Ascending aorta (tissue), 2 donors: ENCODE data around the gene GALNT9. TPM values are rescaled to one million over a fixed set of nuclear protein-coding genes. Genes with fewer than 3 reads are reported as not detected.

Source experiments
- DNase-seq, 2 donors: peaks; one replicate each; pipeline ENCODE4 v3.0.0-alpha.2; 2019; ENCODE audit warnings: low spot score in 2 of 2
- H3K27ac ChIP-seq, 2 donors: fragments of 200-600 bp; sonication (generic); one replicate each; pipeline ENCODE4 v1.5.1; 2016 to 2017; ENCODE audit warnings: mild to moderate bottlenecking in 1 of 2
- H3K27me3 ChIP-seq: fragments of 200-600 bp; sonication (generic); one replicate; pipeline ENCODE4 v1.5.1; 2017
- H3K36me3 ChIP-seq, 2 donors: fragments of 200-600 bp; sonication (generic); one replicate each; pipeline ENCODE4 v1.5.1; 2016
- H3K4me1 ChIP-seq, 2 donors: fragments of 200-600 bp; sonication (generic); one replicate each; pipeline ENCODE4 v1.5.1; 2016 to 2017; ENCODE audit warnings: mild to moderate bottlenecking in 1 of 2
- H3K4me3 ChIP-seq, 2 donors: fragments of 200-600 bp; sonication (generic); one replicate each; pipeline ENCODE4 v1.5.1; 2016 to 2017; ENCODE audit warnings: mild to moderate bottlenecking in 1 of 2
- H3K9me3 ChIP-seq, 2 donors: fragments of 200-600 bp; sonication (generic); one replicate each; pipeline ENCODE4 v1.5.1; 2016
- CTCF ChIP-seq, 3 experiments: fragments of 200-600 bp in 2 of 3; fragments of 450-650 bp in 1 of 3; sonication (generic) in 2 of 3; IDR thresholded peaks; one replicate each; pipeline ENCODE4 v1.5.1; 2016 to 2019; ENCODE audit warnings: antibody characterized with exemption in 3 of 3, mild to moderate bottlenecking in 1 of 3, moderate library complexity in 1 of 3
- intact Hi-C: fragments of 100-400 bp; cut with DNase I; formaldehyde crosslinking; loops from one replicate; pipeline ENCODE4 v1.15.1; 2023
- total RNA-seq: library from RNA; depleted of rRNA; stranded (reverse); fragments of >200 nt; gene quantifications from one replicate; pipeline ENCODE4 v1.1.0, GENCODE V29; 2016

The GALNT9 gene
- total RNA-seq, 1 donor from 2014 or later, result not detected

DNA sequence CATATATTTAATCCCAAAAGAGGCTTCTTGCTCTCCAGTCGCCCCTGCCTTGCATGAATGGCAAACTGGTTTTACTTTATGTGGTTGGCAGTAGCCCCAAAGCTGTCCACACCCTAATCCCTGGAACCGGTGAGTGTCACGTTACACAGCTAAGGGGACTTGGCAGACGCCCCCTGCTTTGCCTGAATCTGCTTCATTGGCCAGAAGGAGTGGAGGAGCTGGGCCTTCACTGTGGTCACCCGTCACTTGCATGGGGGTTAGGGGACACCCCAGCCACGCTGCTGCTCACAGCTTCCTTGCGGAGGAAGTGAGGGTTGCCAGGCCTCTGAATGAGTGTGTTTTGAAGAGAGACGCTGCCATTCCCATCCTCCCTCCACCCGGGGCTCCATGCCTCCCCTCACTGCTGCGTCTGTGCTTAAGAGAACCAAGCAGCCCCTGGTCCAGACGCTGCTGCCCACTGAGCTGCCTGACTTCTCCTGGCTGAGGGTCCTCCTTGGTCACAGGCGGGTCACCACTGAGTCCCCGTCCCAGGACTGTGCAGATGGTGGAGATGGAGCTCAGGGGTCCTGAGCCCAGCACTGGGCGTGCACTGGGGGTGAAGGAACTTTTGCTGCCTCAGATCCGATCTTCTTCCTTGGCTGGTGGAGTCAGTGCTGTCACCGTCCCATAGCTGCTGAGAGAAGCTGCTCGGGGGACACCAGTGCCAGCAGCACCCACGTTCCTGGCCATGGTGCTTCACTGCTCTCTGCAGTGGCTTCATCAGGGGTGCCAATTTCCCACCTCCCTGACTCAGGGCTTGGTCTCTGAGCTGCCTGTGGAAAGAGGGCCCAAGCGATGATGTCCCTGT lies 39.8 kb downstream of the GALNT9 start:
- no peaks in the 10 kb centered on the region for H3K4me1 ChIP-seq
- DNase-seq, result no peak
- TF ChIP-seq CTCF (IDR thresholded peaks at IDR 0.05), result no peak
- no peaks in the 10 kb centered on the region for H3K36me3 ChIP-seq
- H3K9me3 ChIP-seq, result no peaks in the 10 kb centered on the region
- intact Hi-C loops, result no loop called here
- no peak overlapping the region for H3K27ac ChIP-seq
- H3K4me3 ChIP-seq, result no peak overlapping the region
- no peaks in the 10 kb centered on the region for H3K27me3 ChIP-seq

DNA sequence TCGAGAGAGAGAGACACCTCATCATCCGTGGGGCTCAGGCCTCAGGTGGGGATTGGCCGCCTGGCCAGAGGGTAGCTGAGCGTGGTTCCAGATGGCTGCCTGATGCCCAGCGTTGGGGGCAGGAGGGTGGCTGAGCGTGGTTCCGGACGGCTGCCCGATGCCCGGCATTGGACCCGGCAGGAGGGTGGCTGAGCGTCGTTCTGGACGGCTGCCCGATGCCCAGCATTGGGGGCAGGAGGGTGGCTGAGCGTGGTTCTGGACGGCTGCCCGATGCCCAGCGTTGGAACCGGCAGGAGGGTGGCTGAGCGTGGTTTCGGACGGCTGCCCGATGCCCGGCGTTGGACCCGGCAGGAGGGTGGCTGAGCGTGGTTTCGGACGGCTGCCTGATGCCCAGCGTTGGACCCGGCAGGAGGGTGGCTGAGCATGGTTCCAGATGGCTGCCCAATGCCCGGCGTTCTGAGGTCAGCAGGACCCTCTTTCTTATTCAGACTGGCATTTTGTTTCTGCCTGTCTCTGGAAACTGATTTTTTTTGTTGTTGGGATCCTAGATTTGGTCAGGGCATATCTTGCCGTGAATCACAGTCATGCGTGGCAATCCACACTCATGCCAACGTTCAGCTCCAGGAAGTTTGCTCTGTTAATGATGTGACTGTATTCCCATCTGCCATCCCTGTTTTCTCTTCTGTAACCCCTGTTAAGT lies 40.7 kb downstream of the GALNT9 start:
- no peak for DNase-seq
- H3K27me3 ChIP-seq, result no peaks in the 10 kb centered on the region
- no peak for TF ChIP-seq CTCF (IDR thresholded peaks at IDR 0.05)
- intact Hi-C loops, result no loop called here
- H3K4me1 ChIP-seq, result no peaks in the 10 kb centered on the region
- H3K36me3 ChIP-seq, result no peaks in the 10 kb centered on the region
- no peak overlapping the region for H3K27ac ChIP-seq
- no peaks in the 10 kb centered on the region for H3K9me3 ChIP-seq
- H3K4me3 ChIP-seq, result no peak overlapping the region

DNA sequence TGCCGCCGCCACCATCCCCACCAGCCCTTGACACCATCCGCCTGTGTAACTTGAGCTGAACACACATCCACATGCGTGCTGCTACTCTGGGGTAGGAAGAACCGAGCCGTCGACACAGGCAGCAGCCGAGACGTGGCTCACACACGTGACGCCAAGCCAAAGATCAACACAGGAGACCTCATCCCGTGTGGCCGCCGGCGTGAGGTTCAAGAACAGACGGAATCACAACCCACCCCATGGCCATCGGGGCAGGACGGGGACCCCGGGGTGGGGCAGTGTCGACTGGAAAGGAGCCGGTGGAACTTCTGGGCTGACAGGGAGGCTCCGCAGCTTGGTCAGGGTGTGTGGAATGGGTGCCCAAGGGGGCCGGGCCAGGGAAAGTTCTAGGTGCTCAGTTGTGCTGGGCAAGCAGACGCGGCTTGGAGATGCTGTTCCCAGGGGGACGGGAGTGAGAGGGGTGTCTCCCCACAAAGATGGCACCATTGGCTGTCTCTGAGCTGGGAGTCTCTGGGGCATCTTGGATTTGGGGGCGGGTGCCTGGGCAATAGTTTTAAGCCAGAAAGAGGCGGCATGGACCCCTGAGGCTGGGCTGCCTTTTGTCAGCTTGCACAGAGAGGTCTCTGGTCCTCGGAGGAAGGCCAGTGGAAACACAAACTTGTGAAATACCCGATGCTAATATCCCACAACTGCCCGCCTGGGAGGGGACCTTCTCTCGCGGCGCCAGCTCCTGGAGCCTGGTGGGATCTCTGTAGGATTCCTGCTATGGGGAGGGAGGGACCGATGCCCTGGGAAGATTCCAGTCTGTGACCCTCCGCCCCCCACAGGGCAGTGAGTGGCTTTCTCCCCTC lies 41.8 kb downstream of the GALNT9 start:
- no peaks in the 10 kb centered on the region for H3K36me3 ChIP-seq
- intact Hi-C loops, result no loop called here
- no peak overlapping the region for H3K4me3 ChIP-seq
- H3K27ac ChIP-seq, result no peak overlapping the region
- H3K9me3 ChIP-seq, result no peaks in the 10 kb centered on the region
- no peak for TF ChIP-seq CTCF (IDR thresholded peaks at IDR 0.05)
- H3K4me1 ChIP-seq, result no peaks in the 10 kb centered on the region
- no peaks in the 10 kb centered on the region for H3K27me3 ChIP-seq
- no peak for DNase-seq

DNA sequence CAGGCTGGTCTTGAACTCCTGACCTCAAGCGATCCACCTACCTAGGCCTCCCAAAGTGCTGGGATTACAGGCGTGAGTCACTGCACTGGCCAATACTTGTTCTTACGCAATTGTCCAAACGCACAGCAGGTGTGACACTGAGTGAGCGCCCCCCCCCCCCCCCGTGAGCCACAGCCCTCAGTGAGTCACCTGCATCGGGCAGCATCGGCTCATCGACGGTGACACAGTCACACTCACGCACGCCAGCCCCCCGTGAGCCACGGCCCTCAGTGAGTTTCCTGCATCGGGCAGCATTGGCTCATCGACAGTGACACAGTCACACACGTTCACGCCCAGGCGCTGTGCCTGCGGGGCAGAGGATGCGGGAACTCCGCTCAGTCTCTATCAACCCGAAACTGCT lies 42.5 kb downstream of the GALNT9 start:
- intact Hi-C loops, result no loop called here
- Histone ChIP-seq H3K4me1 (no peaks in the 10 kb centered on the region), H3K27ac (no peak overlapping the region), H3K36me3 (no peaks in the 10 kb centered on the region), H3K27me3 (no peaks in the 10 kb centered on the region), H3K4me3 (no peak overlapping the region), H3K9me3 (no peaks in the 10 kb centered on the region)
- no peak for DNase-seq
- no peak for TF ChIP-seq CTCF (IDR thresholded peaks at IDR 0.05)

DNA sequence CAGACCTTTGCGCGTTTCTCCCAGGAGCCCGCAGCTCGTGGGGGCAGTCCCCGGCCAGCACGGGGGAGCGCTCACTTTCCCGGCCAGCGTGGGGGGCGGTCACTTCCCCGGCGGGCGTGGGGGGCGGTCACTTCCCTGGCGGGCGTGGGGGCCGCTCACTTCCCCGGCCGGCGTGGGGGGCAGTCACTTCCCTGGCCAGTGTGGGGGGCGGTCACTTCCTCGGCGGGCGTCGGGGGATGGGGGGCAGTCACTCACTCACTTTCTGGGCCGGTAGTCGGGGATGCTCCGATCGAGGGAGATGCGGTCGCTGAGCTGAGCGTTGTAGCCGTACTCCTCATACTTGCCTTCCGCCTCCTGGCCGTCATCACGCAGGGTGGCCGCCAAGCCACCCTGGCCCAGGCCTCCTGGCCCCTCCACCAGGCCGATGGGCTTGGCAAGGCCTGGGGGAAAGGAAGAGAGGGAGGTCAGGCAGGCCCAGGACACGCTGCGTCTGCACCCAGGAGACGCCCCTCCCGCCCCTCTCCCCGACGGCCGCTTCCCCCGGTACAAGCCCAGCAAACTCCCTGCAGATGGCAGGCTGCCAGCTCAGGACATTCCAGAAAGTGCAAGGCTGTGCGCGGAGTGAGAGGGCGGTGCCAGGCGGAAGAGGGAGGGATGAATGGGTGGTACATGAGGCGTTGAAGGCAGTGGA lies 43.3 kb downstream of the GALNT9 start:
- peak in 1 of 2 donors; percentile 80 for DNase-seq
- TF ChIP-seq CTCF (IDR thresholded peaks at IDR 0.05), result no peak
- intact Hi-C loops, result no loop called here
- peak overlapping the region; percentile 2 to 55 for H3K27ac ChIP-seq
- no peaks in the 10 kb centered on the region for H3K9me3 ChIP-seq
- H3K4me1 ChIP-seq, result no peaks in the 10 kb centered on the region
- H3K36me3 ChIP-seq, result no peaks in the 10 kb centered on the region
- H3K27me3 ChIP-seq, result no peaks in the 10 kb centered on the region
- peak overlapping the region; percentile 37 to 62 for H3K4me3 ChIP-seq
